WTC11 (cell line): ENCODE results near the gene FAF1.

Experiments used
- ATF3 ChIP-seq: sonication (generic); formaldehyde crosslinking; conservative IDR thresholded peaks from 2 replicates; pipeline ENCODE4 v1.8.1; 2022; ENCODE audit warnings: mild to moderate bottlenecking, missing genetic modification reagents
- USF2 ChIP-seq: sonication (generic); formaldehyde crosslinking; IDR thresholded peaks from 2 replicates; pipeline ENCODE4 v1.8.1; 2023; ENCODE audit warnings: mild to moderate bottlenecking, missing genetic modification reagents, moderate library complexity
- TF ChIP-seq, protein P1 (sequence below): sonication (generic); formaldehyde crosslinking; IDR thresholded peaks from 2 replicates; pipeline ENCODE4 v1.8.1; 2023; ENCODE audit warnings: mild to moderate bottlenecking, missing genetic modification reagents, moderate library complexity
- TF ChIP-seq, protein P2 (sequence below): sonication (generic); formaldehyde crosslinking; IDR thresholded peaks from 2 replicates; pipeline ENCODE4 v1.8.0; 2023; ENCODE audit warnings: missing genetic modification reagents
- TF ChIP-seq, protein P3 (sequence below): fragments of 200-600 bp; IDR thresholded peaks from 2 replicates; pipeline ENCODE4 v1.8.0; 2022; ENCODE audit warnings: antibody characterized with exemption

GRCh38 chr1:50604580-50604979 is 355.5 kb downstream of the FAF1 start:
- TF ChIP-seq, protein P1, sequence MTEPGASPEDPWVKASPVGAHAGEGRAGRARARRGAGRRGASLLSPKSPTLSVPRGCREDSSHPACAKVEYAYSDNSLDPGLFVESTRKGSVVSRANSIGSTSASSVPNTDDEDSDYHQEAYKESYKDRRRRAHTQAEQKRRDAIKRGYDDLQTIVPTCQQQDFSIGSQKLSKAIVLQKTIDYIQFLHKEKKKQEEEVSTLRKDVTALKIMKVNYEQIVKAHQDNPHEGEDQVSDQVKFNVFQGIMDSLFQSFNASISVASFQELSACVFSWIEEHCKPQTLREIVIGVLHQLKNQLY (CRISPR knock-in tag) = no peak
- TF ChIP-seq, protein P2, sequence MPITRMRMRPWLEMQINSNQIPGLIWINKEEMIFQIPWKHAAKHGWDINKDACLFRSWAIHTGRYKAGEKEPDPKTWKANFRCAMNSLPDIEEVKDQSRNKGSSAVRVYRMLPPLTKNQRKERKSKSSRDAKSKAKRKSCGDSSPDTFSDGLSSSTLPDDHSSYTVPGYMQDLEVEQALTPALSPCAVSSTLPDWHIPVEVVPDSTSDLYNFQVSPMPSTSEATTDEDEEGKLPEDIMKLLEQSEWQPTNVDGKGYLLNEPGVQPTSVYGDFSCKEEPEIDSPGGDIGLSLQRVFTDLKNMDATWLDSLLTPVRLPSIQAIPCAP (CRISPR knock-in tag) = no peak
- TF ChIP-seq ATF3 = no peak
- TF ChIP-seq, protein P3, sequence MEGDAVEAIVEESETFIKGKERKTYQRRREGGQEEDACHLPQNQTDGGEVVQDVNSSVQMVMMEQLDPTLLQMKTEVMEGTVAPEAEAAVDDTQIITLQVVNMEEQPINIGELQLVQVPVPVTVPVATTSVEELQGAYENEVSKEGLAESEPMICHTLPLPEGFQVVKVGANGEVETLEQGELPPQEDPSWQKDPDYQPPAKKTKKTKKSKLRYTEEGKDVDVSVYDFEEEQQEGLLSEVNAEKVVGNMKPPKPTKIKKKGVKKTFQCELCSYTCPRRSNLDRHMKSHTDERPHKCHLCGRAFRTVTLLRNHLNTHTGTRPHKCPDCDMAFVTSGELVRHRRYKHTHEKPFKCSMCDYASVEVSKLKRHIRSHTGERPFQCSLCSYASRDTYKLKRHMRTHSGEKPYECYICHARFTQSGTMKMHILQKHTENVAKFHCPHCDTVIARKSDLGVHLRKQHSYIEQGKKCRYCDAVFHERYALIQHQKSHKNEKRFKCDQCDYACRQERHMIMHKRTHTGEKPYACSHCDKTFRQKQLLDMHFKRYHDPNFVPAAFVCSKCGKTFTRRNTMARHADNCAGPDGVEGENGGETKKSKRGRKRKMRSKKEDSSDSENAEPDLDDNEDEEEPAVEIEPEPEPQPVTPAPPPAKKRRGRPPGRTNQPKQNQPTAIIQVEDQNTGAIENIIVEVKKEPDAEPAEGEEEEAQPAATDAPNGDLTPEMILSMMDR = 0 out of 2 replicates have a peak, but pooled peaks have one; percentile 6
- TF ChIP-seq USF2 (CRISPR knock-in tag) = no peak
